ENCODE measurements around the gene JAM3. TPM values are rescaled to one million over a fixed set of nuclear protein-coding genes. Genes with fewer than 3 reads are reported as not detected.
"Not testable (repeated sequence)": the region's sequence is repeated elsewhere in the genome, so short reads cannot be mapped to it uniquely, and the experiment has no call there.

JAM3 gene
- total RNA-seq, 4 donors from 2014 or later: 10.9 to 14.7 (median 12.1) TPM

GRCh38 chr11:134178032-134178674 lies 109.3 kb downstream of the JAM3 start:
- no peaks in the 10 kb centered on the region for H3K9me3 ChIP-seq
- no peak overlapping the region for H3K4me3 ChIP-seq
- DNase-seq (ENCODE audit: low spot score in 2 of 2): no peak
- H3K27ac ChIP-seq: no peak overlapping the region
- peaks cover 48% of the 10 kb centered on the region for H3K36me3 ChIP-seq
- no peaks in the 10 kb centered on the region for H3K4me1 ChIP-seq
- TF ChIP-seq POLR2A (IDR thresholded peaks at IDR 0.05) (no peak), POLR2AphosphoS5 (IDR thresholded peaks at IDR 0.05) (no peak), EP300 (IDR thresholded peaks at IDR 0.05) (no peak), CTCF (IDR thresholded peaks at IDR 0.05) (no peak)
- 85% methylated on average over 5 of the region's 5 CpGs for WGBS
- H3K27me3 ChIP-seq: no peaks in the 10 kb centered on the region

GRCh38 chr11:134181707-134182106 lies 112.8 kb downstream of the JAM3 start:
- Histone ChIP-seq H3K9me3 (no peaks in the 10 kb centered on the region), H3K4me3 (no peak overlapping the region), H3K27me3 (no peaks in the 10 kb centered on the region), H3K4me1 (no peaks in the 10 kb centered on the region), H3K36me3 (peaks cover 39% of the 10 kb centered on the region), H3K27ac (no peak overlapping the region)
- 52% methylated on average over 4 of the region's 4 CpGs for WGBS
- TF ChIP-seq POLR2AphosphoS5 (IDR thresholded peaks at IDR 0.05): no peak
- no peak for TF ChIP-seq EP300 (IDR thresholded peaks at IDR 0.05)
- DNase-seq (ENCODE audit: low spot score in 2 of 2): no peak

DNA sequence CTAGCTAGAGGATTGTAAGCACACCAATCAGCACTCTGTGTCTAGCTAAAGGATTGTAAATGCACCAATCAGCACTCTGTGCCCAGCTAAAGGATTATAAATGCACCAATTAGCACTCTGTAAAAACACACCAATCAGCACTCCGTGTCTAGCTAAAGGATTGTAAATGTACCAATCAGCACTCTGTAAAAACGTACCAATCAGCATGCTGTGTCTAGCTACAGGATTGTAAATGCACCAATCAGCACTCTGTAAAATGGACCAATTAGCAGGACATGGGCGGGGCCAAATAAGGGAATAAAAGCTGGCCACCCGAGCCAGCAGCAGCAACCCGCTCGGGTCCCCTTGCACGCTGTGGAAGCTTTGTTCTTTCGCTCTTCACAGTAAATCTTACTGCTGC lies 119.2 kb downstream of the JAM3 start:
- DNase-seq (ENCODE audit: low spot score in 2 of 2); H3K27me3 ChIP-seq; H3K9me3 ChIP-seq; H3K27ac ChIP-seq; H3K4me3 ChIP-seq; H3K4me1 ChIP-seq: not testable (repeated sequence)
- WGBS: 95% methylated on average over 8 of the region's 8 CpGs
- peaks cover 70% of the 10 kb centered on the region for H3K36me3 ChIP-seq

GRCh38 chr11:134196756-134197155 lies 127.9 kb downstream of the JAM3 start:
- no peak overlapping the region for H3K4me3 ChIP-seq
- H3K36me3 ChIP-seq: peaks cover 54% of the 10 kb centered on the region
- WGBS: 79% methylated on average over 4 of the region's 4 CpGs
- TF ChIP-seq POLR2A (IDR thresholded peaks at IDR 0.05) (no peak), CTCF (IDR thresholded peaks at IDR 0.05) (no peak), POLR2AphosphoS5 (IDR thresholded peaks at IDR 0.05) (no peak), EP300 (IDR thresholded peaks at IDR 0.05) (no peak)
- no peaks in the 10 kb centered on the region for H3K27me3 ChIP-seq
- no peak overlapping the region for H3K27ac ChIP-seq
- no peak for DNase-seq (ENCODE audit: low spot score in 2 of 2)
- H3K4me1 ChIP-seq: no peaks in the 10 kb centered on the region
- no peaks in the 10 kb centered on the region for H3K9me3 ChIP-seq

GRCh38 chr11:134199531-134199930 lies 130.7 kb downstream of the JAM3 start:
- no peaks in the 10 kb centered on the region for H3K9me3 ChIP-seq
- H3K36me3 ChIP-seq: peaks cover 57% of the 10 kb centered on the region
- no peaks in the 10 kb centered on the region for H3K27me3 ChIP-seq
- 92% methylated on average over 9 of the region's 9 CpGs for WGBS
- H3K4me1 ChIP-seq: no peaks in the 10 kb centered on the region
- DNase-seq (ENCODE audit: low spot score in 2 of 2): no peak
- H3K4me3 ChIP-seq: no peak overlapping the region
- TF ChIP-seq CTCF (IDR thresholded peaks at IDR 0.05) (no peak), EP300 (IDR thresholded peaks at IDR 0.05) (no peak), POLR2A (IDR thresholded peaks at IDR 0.05) (no peak), POLR2AphosphoS5 (IDR thresholded peaks at IDR 0.05) (no peak)
- no peak overlapping the region for H3K27ac ChIP-seq

- WGBS: 94% methylated on average over 6 of the region's 6 CpGs
- Histone ChIP-seq H3K4me1 (no peaks in the 10 kb centered on the region), H3K27me3 (no peaks in the 10 kb centered on the region), H3K9me3 (no peaks in the 10 kb centered on the region), H3K36me3 (peaks cover 64% of the 10 kb centered on the region), H3K27ac (no peak overlapping the region), H3K4me3 (no peak overlapping the region)
- no peak for DNase-seq (ENCODE audit: low spot score in 2 of 2)
- no peak for TF ChIP-seq POLR2AphosphoS5 (IDR thresholded peaks at IDR 0.05)
- TF ChIP-seq POLR2A (IDR thresholded peaks at IDR 0.05): no peak
- TF ChIP-seq EP300 (IDR thresholded peaks at IDR 0.05): no peak
- no peak for TF ChIP-seq CTCF (IDR thresholded peaks at IDR 0.05)
These were observed 131.8 kb downstream of the JAM3 start for GRCh38 chr11:134200688-134201087.

Other genes with a start within 250 kb of the JAM3 start
- not detected for gene SPATA19, start 223.6 kb upstream of the JAM3 start, total RNA-seq
- 10 to 100 TPM in 1 of 4 donors, 1 to 10 TPM in 3; 6.6 to 15.0 (median 9.5) TPM for gene IGSF9B, start 112.1 kb upstream of the JAM3 start, total RNA-seq
- 10 to 100 TPM; 26.8 to 37.6 (median 30.8) TPM for gene NCAPD3, start 154.9 kb downstream of the JAM3 start, total RNA-seq
- 10 to 100 TPM; 60.4 to 80.9 (median 74.4) TPM for gene VPS26B, start 155.6 kb downstream of the JAM3 start, total RNA-seq
- 10 to 100 TPM; 31.7 to 62.8 (median 42.6) TPM for gene THYN1, start 184.3 kb downstream of the JAM3 start, total RNA-seq
- gene ACAD8, start 184.5 kb downstream of the JAM3 start, total RNA-seq: 10 to 100 TPM; 46.3 to 71.2 (median 59.8) TPM
- 1 to 10 TPM; 5.1 to 6.1 (median 5.9) TPM for gene GLB1L3, start 207.3 kb downstream of the JAM3 start, total RNA-seq

Data from suprapubic skin (tissue), 4 donors.